ENCODE measurements around the gene IMPG1. TPM values are rescaled to one million over a fixed set of nuclear protein-coding genes. Genes with fewer than 3 reads are reported as not detected.

IMPG1 gene
- total RNA-seq, 2 donors from 2014 or later, result not detected

DNA sequence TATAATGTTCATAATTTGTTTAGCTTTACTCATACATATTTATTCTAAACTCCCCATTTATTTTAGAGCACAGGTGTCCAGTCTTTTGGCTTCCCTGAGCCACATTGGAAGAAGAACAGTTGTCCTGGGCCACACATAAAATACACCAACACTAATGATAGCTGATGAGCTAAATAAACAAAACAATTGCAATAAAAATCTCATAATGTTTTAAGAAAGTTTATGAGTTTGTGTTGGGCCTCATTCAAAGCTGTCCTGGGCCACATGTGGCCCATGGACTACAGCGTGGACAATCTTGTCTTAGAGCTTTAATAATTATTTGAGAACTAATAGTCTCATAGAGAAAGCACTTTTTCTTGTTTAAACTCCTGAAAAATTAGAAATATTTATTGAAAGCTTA, 192.2 kb downstream of the IMPG1 start:
- no peak overlapping the region for H3K4me3 Mint-ChIP-seq
- no peaks in the 10 kb centered on the region for H3K4me1 Mint-ChIP-seq
- H3K9me3 Mint-ChIP-seq, result no peaks in the 10 kb centered on the region
- Histone ChIP-seq H3K9ac (ENCODE audit: extremely low read depth, low read length, poor library complexity, severe bottlenecking) (no peak overlapping the region), H3K36me3 (ENCODE audit: control insufficient read depth, insufficient read depth, low read length) (peaks cover 54% of the 10 kb centered on the region), H3K4me3 (ENCODE audit: low read length) (no peak overlapping the region), H3K27ac (ENCODE audit: low read depth, low read length) (no peak overlapping the region), H3K4me1 (ENCODE audit: control insufficient read depth, insufficient read depth, low read length) (no peaks in the 10 kb centered on the region), H3K9me3 (ENCODE audit: control insufficient read depth, low read length) (no peaks in the 10 kb centered on the region), H3K27me3 (ENCODE audit: control insufficient read depth, insufficient read depth, low read length, poor library complexity, severe bottlenecking) (no peaks in the 10 kb centered on the region)
- 88% methylated on average over 1 of the region's 1 CpG; no CpG with 5 or more reads in 1 of the 2 experiments for WGBS, 2 experiments (ENCODE audit: insufficient coverage in 1 of 2, insufficient read length in 1 of 2)
- H3K27ac Mint-ChIP-seq, result no peak overlapping the region
- no peak for DNase-seq
- no peaks in the 10 kb centered on the region for H3K27me3 Mint-ChIP-seq (ENCODE audit: insufficient read depth)
- TF ChIP-seq, protein P1, sequence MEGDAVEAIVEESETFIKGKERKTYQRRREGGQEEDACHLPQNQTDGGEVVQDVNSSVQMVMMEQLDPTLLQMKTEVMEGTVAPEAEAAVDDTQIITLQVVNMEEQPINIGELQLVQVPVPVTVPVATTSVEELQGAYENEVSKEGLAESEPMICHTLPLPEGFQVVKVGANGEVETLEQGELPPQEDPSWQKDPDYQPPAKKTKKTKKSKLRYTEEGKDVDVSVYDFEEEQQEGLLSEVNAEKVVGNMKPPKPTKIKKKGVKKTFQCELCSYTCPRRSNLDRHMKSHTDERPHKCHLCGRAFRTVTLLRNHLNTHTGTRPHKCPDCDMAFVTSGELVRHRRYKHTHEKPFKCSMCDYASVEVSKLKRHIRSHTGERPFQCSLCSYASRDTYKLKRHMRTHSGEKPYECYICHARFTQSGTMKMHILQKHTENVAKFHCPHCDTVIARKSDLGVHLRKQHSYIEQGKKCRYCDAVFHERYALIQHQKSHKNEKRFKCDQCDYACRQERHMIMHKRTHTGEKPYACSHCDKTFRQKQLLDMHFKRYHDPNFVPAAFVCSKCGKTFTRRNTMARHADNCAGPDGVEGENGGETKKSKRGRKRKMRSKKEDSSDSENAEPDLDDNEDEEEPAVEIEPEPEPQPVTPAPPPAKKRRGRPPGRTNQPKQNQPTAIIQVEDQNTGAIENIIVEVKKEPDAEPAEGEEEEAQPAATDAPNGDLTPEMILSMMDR (conservative IDR thresholded peaks at IDR 0.05), result no peak
- H3K36me3 Mint-ChIP-seq (ENCODE audit: low read depth), result peaks cover 38% of the 10 kb centered on the region

DNA sequence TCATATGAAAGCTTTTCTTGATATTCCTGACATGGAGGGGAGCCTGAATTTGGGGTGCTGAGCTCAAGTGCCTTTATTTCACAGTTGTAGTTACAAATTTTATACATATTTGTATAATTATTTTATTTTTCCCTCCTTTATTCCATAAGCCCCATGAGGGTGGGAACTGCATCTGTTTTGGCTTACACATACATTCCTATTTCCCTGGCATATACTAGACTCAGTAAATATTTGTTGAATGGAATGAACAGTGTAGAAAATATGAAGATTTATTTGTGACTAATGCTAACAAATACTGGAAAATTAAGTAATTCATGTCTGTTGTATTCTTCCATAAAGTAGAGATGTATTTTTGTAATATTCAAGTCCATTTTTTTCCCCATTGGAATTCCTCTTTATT, 196.3 kb downstream of the IMPG1 start:
- no peaks in the 10 kb centered on the region for H3K27me3 ChIP-seq (ENCODE audit: control insufficient read depth, insufficient read depth, low read length, poor library complexity, severe bottlenecking)
- H3K9me3 ChIP-seq (ENCODE audit: control insufficient read depth, low read length), result no peaks in the 10 kb centered on the region
- TF ChIP-seq, protein P1 (conservative IDR thresholded peaks at IDR 0.05), result no peak
- H3K4me1 ChIP-seq (ENCODE audit: control insufficient read depth, insufficient read depth, low read length), result no peaks in the 10 kb centered on the region
- no peaks in the 10 kb centered on the region for H3K9me3 Mint-ChIP-seq
- no peak overlapping the region for H3K27ac ChIP-seq (ENCODE audit: low read depth, low read length)
- H3K36me3 Mint-ChIP-seq (ENCODE audit: low read depth), result peaks cover 43% of the 10 kb centered on the region
- H3K4me3 Mint-ChIP-seq, result no peak overlapping the region
- H3K9ac ChIP-seq (ENCODE audit: extremely low read depth, low read length, poor library complexity, severe bottlenecking), result no peak overlapping the region
- DNase-seq, result no peak
- H3K27me3 Mint-ChIP-seq (ENCODE audit: insufficient read depth), result no peaks in the 10 kb centered on the region
- peaks cover 6% of the 10 kb centered on the region for H3K4me1 Mint-ChIP-seq
- peaks cover 63% of the 10 kb centered on the region for H3K36me3 ChIP-seq (ENCODE audit: control insufficient read depth, insufficient read depth, low read length)
- no peak overlapping the region for H3K4me3 ChIP-seq (ENCODE audit: low read length)
- H3K27ac Mint-ChIP-seq, result no peak overlapping the region

DNA sequence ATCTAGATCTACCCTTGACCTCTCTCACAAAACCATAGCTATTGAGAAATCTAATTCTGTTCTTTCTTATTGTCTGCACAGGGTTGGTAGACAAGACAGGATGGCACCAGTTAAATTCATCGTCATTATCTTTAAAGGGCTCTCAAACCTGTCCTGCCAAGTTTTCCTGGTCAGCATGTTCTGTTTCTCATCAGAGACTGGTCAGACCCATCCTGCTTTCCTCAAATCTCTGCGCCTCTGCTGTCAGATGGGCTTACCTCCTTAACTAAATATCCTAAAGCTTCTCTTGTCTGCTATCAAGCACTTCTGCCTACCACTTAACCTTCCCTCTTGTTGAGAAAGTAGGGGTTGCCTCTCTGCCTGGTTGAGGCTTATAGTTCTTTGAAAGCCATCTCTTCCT, 198.2 kb downstream of the IMPG1 start:
- H3K27ac ChIP-seq (ENCODE audit: low read depth, low read length), result no peak overlapping the region
- no peaks in the 10 kb centered on the region for H3K9me3 ChIP-seq (ENCODE audit: control insufficient read depth, low read length)
- DNase-seq, result no peak
- WGBS, 2 experiments (ENCODE audit: insufficient coverage in 1 of 2, insufficient read length in 1 of 2), result 91 to 100% methylated on average over 2 of the region's 2 CpGs
- H3K4me3 Mint-ChIP-seq, result no peak overlapping the region
- peaks cover 60% of the 10 kb centered on the region for H3K36me3 ChIP-seq (ENCODE audit: control insufficient read depth, insufficient read depth, low read length)
- no peaks in the 10 kb centered on the region for H3K9me3 Mint-ChIP-seq
- no peaks in the 10 kb centered on the region for H3K27me3 ChIP-seq (ENCODE audit: control insufficient read depth, insufficient read depth, low read length, poor library complexity, severe bottlenecking)
- no peaks in the 10 kb centered on the region for H3K27me3 Mint-ChIP-seq (ENCODE audit: insufficient read depth)
- peak overlapping the region; percentile 16 for H3K27ac Mint-ChIP-seq
- TF ChIP-seq, protein P1 (conservative IDR thresholded peaks at IDR 0.05), result no peak
- peaks cover 6% of the 10 kb centered on the region for H3K4me1 Mint-ChIP-seq
- H3K36me3 Mint-ChIP-seq (ENCODE audit: low read depth), result peaks cover 39% of the 10 kb centered on the region
- H3K4me3 ChIP-seq (ENCODE audit: low read length), result no peak overlapping the region
- H3K4me1 ChIP-seq (ENCODE audit: control insufficient read depth, insufficient read depth, low read length), result no peaks in the 10 kb centered on the region
- no peak overlapping the region for H3K9ac ChIP-seq (ENCODE audit: extremely low read depth, low read length, poor library complexity, severe bottlenecking)

Measured in endodermal cell (in vitro differentiated cells).